B cell (primary cell): ENCODE data around the gene CELF4. TPM values are rescaled to one million over a fixed set of nuclear protein-coding genes. Genes with fewer than 3 reads are reported as not detected.

ENCODE experiments used
- ATAC-seq: fragments of 200-7000 bp; cut with Tn5 transposase; one replicate; pipeline ENCODE4 v1.10.0; 2021; ENCODE audit warnings: low read depth, mild to moderate bottlenecking, moderate number of reproducible peaks, moderate library complexity
- CTCF ChIA-PET: fragments of 350-600 bp; sonication (Branson Sonifier 250); formaldehyde crosslinking; loops from one replicate; lab custom pipeline; 2021; ENCODE audit warnings: antibody characterized with exemption, inconsistent platforms; lab: Charles Lee
- POLR2A ChIA-PET: fragments of 350-600 bp; sonication (Branson Sonifier 250); formaldehyde crosslinking; loops from one replicate; lab custom pipeline; 2021; ENCODE audit warnings: antibody characterized with exemption; lab: Charles Lee
- DNase-seq: peaks from one replicate; pipeline ENCODE4 v3.0.0; 2013
- H2AFZ ChIP-seq: 2 replicates; pipeline ENCODE4 v1.6.1; 2012; ENCODE audit warnings: mild to moderate bottlenecking, low read depth, low read length; ENCODE audit not compliant: insufficient read depth, poor library complexity, severe bottlenecking
- H3K27ac ChIP-seq, 2 donors: 1 replicate in 1 of 2; 2 replicates in 1 of 2; pipeline ENCODE4 v1.5.1; 2012 to 2013; ENCODE audit warnings: low read length in 2 of 2, mild to moderate bottlenecking in 2 of 2, moderate library complexity in 1 of 2
- H3K27me3 ChIP-seq, 4 experiments: fragments of 200-600 bp in 1 of 4; sonication (generic) in 1 of 4; replicated peaks in 1 of 4; 1 replicate in 2 of 4; 2 replicates in 2 of 4; pipeline versions ENCODE4 v1.6.1 to v1.7.0; 2013 to 2016; ENCODE audit warnings: low read length in 3 of 4, mild to moderate bottlenecking in 2 of 4, mixed read lengths in 1 of 4, moderate library complexity in 1 of 4; ENCODE audit not compliant: insufficient read depth in 4 of 4, control insufficient read depth in 3 of 4; ENCODE audit errors: control extremely low read depth in 1 of 4
- H3K36me3 ChIP-seq, 2 experiments: replicated peaks in 1 of 2; 1 replicate in 1 of 2; 2 replicates in 1 of 2; pipeline versions ENCODE4 v1.6.1 to v1.7.1; 2013; ENCODE audit warnings: low read length in 1 of 2; ENCODE audit not compliant: insufficient read depth in 2 of 2, control insufficient read depth in 1 of 2; ENCODE audit errors: control extremely low read depth in 1 of 2, extremely low read depth in 1 of 2
- H3K4me1 ChIP-seq, 2 donors: fragments of 200-600 bp in 1 of 2; sonication (generic) in 1 of 2; 1 replicate in 1 of 2; 2 replicates in 1 of 2; pipeline versions ENCODE4 v1.5.1 to v1.6.1; 2013 to 2017; ENCODE audit warnings: low read length in 2 of 2; ENCODE audit not compliant: control insufficient read depth in 2 of 2, insufficient read depth in 2 of 2
- H3K4me2 ChIP-seq: replicated peaks from 2 replicates; pipeline ENCODE3; 2012; ENCODE audit warnings: mild to moderate bottlenecking, low read depth, low read length; ENCODE audit not compliant: poor library complexity, severe bottlenecking
- H3K4me3 ChIP-seq, 5 experiments: fragments of 200-600 bp in 1 of 5; sonication (generic) in 1 of 5; 1 replicate in 3 of 5; 2 replicates in 2 of 5; pipeline versions ENCODE4 v1.5.1 to v1.7.0; 2011 to 2016; ENCODE audit warnings: low read length in 4 of 5, mild to moderate bottlenecking in 4 of 5, low read depth in 2 of 5, control low read depth in 1 of 5, moderate library complexity in 1 of 5; ENCODE audit not compliant: insufficient read depth in 1 of 5; ENCODE audit errors: control extremely low read depth in 1 of 5, extremely low read depth in 1 of 5
- H3K79me2 ChIP-seq: fragments of 200-600 bp; sonication (generic); one replicate; pipeline ENCODE4 v1.6.0; 2016; ENCODE audit warnings: low read length; ENCODE audit not compliant: control insufficient read depth, insufficient read depth
- H3K9ac ChIP-seq: fragments of 200-600 bp; sonication (generic); 2 replicates; pipeline ENCODE4 v1.6.1; 2017; ENCODE audit warnings: mild to moderate bottlenecking, low read length, moderate library complexity
- H3K9me3 ChIP-seq, 3 donors: one replicate each; pipeline versions ENCODE4 v1.6.1 to v1.7.1; 2013; ENCODE audit warnings: low read length in 2 of 3; ENCODE audit not compliant: control insufficient read depth in 2 of 3, insufficient read depth in 1 of 3; ENCODE audit errors: control extremely low read depth in 1 of 3
- H4K20me1 ChIP-seq: 2 replicates; pipeline ENCODE4 v1.6.0; 2012; ENCODE audit warnings: mild to moderate bottlenecking, low read length; ENCODE audit not compliant: insufficient read depth, control insufficient read depth, poor library complexity, severe bottlenecking
- H3K27ac Mint-ChIP-seq: one replicate; pipeline ENCODE4 v1.8.0; 2021; ENCODE audit warnings: mixed read lengths
- H3K27me3 Mint-ChIP-seq: one replicate; pipeline ENCODE4 v1.8.0; 2021; ENCODE audit warnings: mixed read lengths
- H3K4me1 Mint-ChIP-seq: one replicate; pipeline ENCODE4 v1.8.0; 2021; ENCODE audit warnings: mixed read lengths
- H3K4me3 Mint-ChIP-seq: one replicate; pipeline ENCODE4 v1.8.0; 2021; ENCODE audit warnings: mixed read lengths
- H3K9me3 Mint-ChIP-seq: one replicate; pipeline ENCODE4 v1.8.0; 2022; ENCODE audit warnings: mixed read lengths; ENCODE audit not compliant: insufficient read depth
- CTCF ChIP-seq: fragments of 200-600 bp; IDR thresholded peaks from one replicate; pipeline ENCODE4 v1.8.0; 2022; ENCODE audit warnings: antibody characterized with exemption, mild to moderate bottlenecking
- EZH2 ChIP-seq: IDR thresholded peaks from 2 replicates; pipeline ENCODE4 v1.6.1; 2012; ENCODE audit warnings: borderline replicate concordance, low read depth, mild to moderate bottlenecking, moderate library complexity, low read length; ENCODE audit not compliant: insufficient read depth, poor library complexity, severe bottlenecking
- WGBS: methylation state at CpG from one replicate; pipeline ENCODE4 v1.1.5; 2013; ENCODE audit warnings: missing lambda C conversion rate; ENCODE audit not compliant: insufficient coverage; 5-methylcytosine and 5-hydroxymethylcytosine counted together
- intact Hi-C: fragments of 100-400 bp; cut with micrococcal nuclease; formaldehyde crosslinking; loops from one replicate; pipeline ENCODE4 v1.10.0; 2022
- polyA plus RNA-seq: library from polyadenylated mRNA; depleted of rRNA; stranded (reverse); fragments of >200 nt; gene quantifications from 2 replicates; pipeline ENCODE4 v1.2.3, GENCODE V29; 2012
- total RNA-seq, 2 donors: library from RNA; stranded (reverse); fragments of 120-200 nt in 1 of 2; gene quantifications; 1 replicate in 1 of 2; 2 replicates in 1 of 2; pipeline versions ENCODE4 v1.2.3 to v1.2.4, GENCODE V29; 2013 to 2022

Gene CELF4
- total and polyA plus RNA-seq, 2 donors (not counting 1 experiment from before 2014, with no cell fraction given), result not detected

GRCh38 chr18:37588289-37588688, 22.7 kb upstream of the CELF4 start:
- H3K27ac Mint-ChIP-seq, result no peak overlapping the region
- H3K9me3 ChIP-seq, result peaks cover 0 to 9% (median 0%) of the 10 kb centered on the region in 3 donors
- no peak overlapping the region for H3K4me2 ChIP-seq
- H3K9me3 Mint-ChIP-seq, result no peaks in the 10 kb centered on the region
- ATAC-seq, result no peak
- 100% methylated on average over 2 of the region's 2 CpGs for WGBS
- H3K36me3 ChIP-seq, result no peaks in the 10 kb centered on the region
- ChIA-PET POLR2A (no interaction called here), CTCF (no interaction called here)
- no peak overlapping the region for H3K27ac ChIP-seq
- DNase-seq, result no peak
- H3K9ac ChIP-seq, result no peak overlapping the region
- no peak overlapping the region for H3K4me3 Mint-ChIP-seq
- intact Hi-C loops, result no loop called here
- no peaks in the 10 kb centered on the region for H3K27me3 ChIP-seq
- no peaks in the 10 kb centered on the region for H3K27me3 Mint-ChIP-seq
- no peaks in the 10 kb centered on the region for H3K4me1 ChIP-seq
- no peak overlapping the region for H3K4me3 ChIP-seq
- H3K4me1 Mint-ChIP-seq, result no peaks in the 10 kb centered on the region
- H3K79me2 ChIP-seq, result no peaks in the 10 kb centered on the region
- no peak overlapping the region for H2AFZ ChIP-seq
- TF ChIP-seq EZH2 (no peak), CTCF (no peak)
- no peaks in the 10 kb centered on the region for H4K20me1 ChIP-seq

- H3K4me2 ChIP-seq, result no peak overlapping the region
- no peaks in the 10 kb centered on the region for H3K9me3 Mint-ChIP-seq
- ChIA-PET CTCF (no interaction called here), POLR2A (no interaction called here)
- no peak overlapping the region for H2AFZ ChIP-seq
- H3K27me3 Mint-ChIP-seq, result no peaks in the 10 kb centered on the region
- WGBS, result 73% methylated on average over 7 of the region's 8 CpGs
- no peak for TF ChIP-seq CTCF
- TF ChIP-seq EZH2, result no peak
- no peaks in the 10 kb centered on the region for H3K36me3 ChIP-seq
- no peak overlapping the region for H3K27ac Mint-ChIP-seq
- ATAC-seq, result no peak
- H3K27me3 ChIP-seq, result no peaks in the 10 kb centered on the region
- H3K4me1 ChIP-seq, result no peaks in the 10 kb centered on the region
- H3K4me3 Mint-ChIP-seq, result no peak overlapping the region
- no peak overlapping the region for H3K9ac ChIP-seq
- H3K4me1 Mint-ChIP-seq, result no peaks in the 10 kb centered on the region
- no peak overlapping the region for H3K27ac ChIP-seq
- no peak for DNase-seq
- H3K9me3 ChIP-seq, result peaks cover 0 to 9% (median 0%) of the 10 kb centered on the region in 3 donors
- intact Hi-C loops, result no loop called here
- H4K20me1 ChIP-seq, result no peaks in the 10 kb centered on the region
- H3K4me3 ChIP-seq, result no peak overlapping the region
- no peaks in the 10 kb centered on the region for H3K79me2 ChIP-seq
Measured at GRCh38 chr18:37586656-37587225, 21.1 kb upstream of the CELF4 start.
